Skeletal muscle tissue (tissue), 4 donors: ENCODE results near the gene MCHR2. TPM values are rescaled to one million over a fixed set of nuclear protein-coding genes. Genes with fewer than 3 reads are reported as not detected.

Source experiments
- H3K27ac ChIP-seq: one replicate; pipeline ENCODE4 v1.7.0; 2013; ENCODE audit warnings: mild to moderate bottlenecking, low read depth, low read length, inconsistent platforms
- H3K27me3 ChIP-seq, 3 donors: one replicate each; pipeline ENCODE4 v1.7.0; 2013; ENCODE audit warnings: low read length in 3 of 3; ENCODE audit not compliant: control insufficient read depth in 3 of 3, insufficient read depth in 3 of 3
- H3K36me3 ChIP-seq, 3 donors: one replicate each; pipeline ENCODE4 v1.7.0; 2013; ENCODE audit warnings: low read length in 3 of 3; ENCODE audit not compliant: control insufficient read depth in 3 of 3, insufficient read depth in 3 of 3
- H3K4me1 ChIP-seq, 3 donors: one replicate each; pipeline ENCODE4 v1.7.0; 2013; ENCODE audit warnings: low read length in 3 of 3, mild to moderate bottlenecking in 3 of 3; ENCODE audit not compliant: control insufficient read depth in 3 of 3, insufficient read depth in 3 of 3
- H3K4me3 ChIP-seq, 3 donors: one replicate each; pipeline ENCODE4 v1.7.0; 2013; ENCODE audit warnings: low read length in 3 of 3
- H3K9ac ChIP-seq, 3 donors: one replicate each; pipeline ENCODE4 v1.7.0; 2013; ENCODE audit warnings: low read length in 3 of 3, mild to moderate bottlenecking in 3 of 3, moderate library complexity in 2 of 3, low read depth in 1 of 3
- H3K9me3 ChIP-seq, 3 donors: one replicate each; pipeline ENCODE4 v1.7.0; 2013; ENCODE audit warnings: low read length in 3 of 3; ENCODE audit not compliant: control insufficient read depth in 3 of 3
- total RNA-seq: library from RNA; depleted of rRNA; stranded (reverse); fragments of >200 nt; gene quantifications from one replicate; pipeline ENCODE4 v1.2.3, GENCODE V29; 2014
- donor health status: Osteomylitis.

The MCHR2 gene
- total RNA-seq, 1 donor from 2014 or later, result not detected

GRCh38 chr6:99873084-99873483, 120.9 kb downstream of the MCHR2 start:
- Histone ChIP-seq H3K27ac (no peak overlapping the region), H3K9ac (no peak overlapping the region), H3K4me3 (no peak overlapping the region), H3K36me3 (no peaks in the 10 kb centered on the region), H3K27me3 (peaks cover 5 to 6% (median 5%) of the 10 kb centered on the region in 3 donors), H3K4me1 (peaks cover 0 to 4% (median 2%) of the 10 kb centered on the region in 3 donors), H3K9me3 (no peaks in the 10 kb centered on the region)

DNA sequence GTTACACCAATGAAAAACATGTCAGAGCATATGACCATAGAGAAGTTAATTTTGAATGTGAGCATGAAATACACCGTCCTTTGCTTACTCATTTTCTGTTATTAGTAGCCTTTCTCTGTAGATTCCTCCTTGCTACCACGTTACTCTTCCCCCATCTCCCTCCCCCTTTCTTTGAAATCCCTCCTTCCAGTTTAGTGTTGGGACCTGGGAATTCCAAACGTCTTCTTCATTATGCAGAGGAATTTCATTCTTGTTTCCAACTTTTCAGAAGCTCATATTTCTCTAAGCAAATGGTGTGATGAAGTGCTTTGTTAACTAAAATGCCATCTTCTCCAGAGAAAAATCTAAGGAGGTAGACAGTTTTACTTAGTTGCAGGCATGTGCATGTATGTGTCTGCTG, 122.4 kb downstream of the MCHR2 start:
- no peak overlapping the region for H3K4me3 ChIP-seq
- H3K27ac ChIP-seq, result no peak overlapping the region
- no peak overlapping the region for H3K9ac ChIP-seq
- no peaks in the 10 kb centered on the region for H3K36me3 ChIP-seq
- H3K4me1 ChIP-seq, result peaks cover 0 to 4% (median 2%) of the 10 kb centered on the region in 3 donors
- H3K27me3 ChIP-seq, result peaks cover 5 to 6% (median 5%) of the 10 kb centered on the region in 3 donors
- H3K9me3 ChIP-seq, result no peaks in the 10 kb centered on the region
